ENCODE data around the gene RPL39L. TPM values are rescaled to one million over a fixed set of nuclear protein-coding genes. Genes with fewer than 3 reads are reported as not detected.
A peak's percentile ranks its signal among the peaks of the same experiment; 100 is the strongest.

Gene RPL39L
- total RNA-seq, 1 experiment from 2014 or later = 142 TPM

DNA sequence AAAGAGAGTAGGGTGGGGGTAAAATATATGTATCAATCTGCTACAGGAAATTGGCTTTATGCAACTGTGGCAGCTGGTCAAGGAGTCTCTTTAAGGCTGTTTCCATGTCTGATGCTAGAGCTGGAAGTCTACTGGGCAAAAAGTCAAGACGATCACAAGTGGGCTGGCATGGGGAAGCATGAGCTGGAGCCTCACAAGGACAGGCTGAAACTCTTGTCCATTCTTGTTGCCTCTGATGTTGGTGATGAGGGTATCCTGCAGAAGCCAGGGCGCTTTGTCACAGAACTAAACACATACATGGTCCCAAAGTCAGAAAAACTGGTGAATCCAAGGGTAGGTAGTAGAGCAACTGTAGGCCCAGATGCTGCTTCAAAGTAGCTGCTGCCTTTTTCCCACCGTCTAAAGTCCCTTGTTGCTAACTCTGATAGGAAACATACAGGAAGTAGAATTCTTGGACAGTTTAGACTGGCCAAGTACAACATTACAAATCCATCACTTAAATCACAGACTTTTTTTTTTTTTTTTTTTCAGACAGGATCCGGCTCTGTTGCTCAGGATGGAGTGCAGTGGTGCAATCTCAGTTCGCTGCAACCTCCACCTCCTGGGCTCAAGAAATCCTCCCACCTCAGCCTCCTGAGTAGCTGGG is 54.2 kb downstream of the RPL39L start:
- H3K36me3 ChIP-seq (ENCODE audit: insufficient read depth, low read length) = peaks cover 4% of the 10 kb centered on the region
- no peak overlapping the region for H3K9ac ChIP-seq (ENCODE audit: low read length)
- no peaks in the 10 kb centered on the region for H3K79me2 ChIP-seq (ENCODE audit: low read length)
- peak overlapping the region; percentile 47; the same call in 1 of the 2 replicates for H3K27ac ChIP-seq (ENCODE audit: low read length)
- no peaks in the 10 kb centered on the region for H3K9me2 ChIP-seq (replicated peaks; ENCODE audit: insufficient read depth, low read length)
- peak; percentile 43 for DNase-seq
- no peak overlapping the region for H3K4me2 ChIP-seq (ENCODE audit: low read depth, low read length, poor library complexity, severe bottlenecking)
- H3K27me3 ChIP-seq (ENCODE audit: low read length) = no peaks in the 10 kb centered on the region
- H4K20me1 ChIP-seq (ENCODE audit: insufficient read depth, low read depth, low read length) = no peaks in the 10 kb centered on the region
- H3K4me1 ChIP-seq (ENCODE audit: low read length) = peaks cover 38% of the 10 kb centered on the region
- no peak overlapping the region for H3K4me3 ChIP-seq (ENCODE audit: low read length)
- H3K9me3 ChIP-seq (ENCODE audit: low read length) = peaks cover 9% of the 10 kb centered on the region
- no peak overlapping the region for H2AFZ ChIP-seq (ENCODE audit: low read length)

DNA sequence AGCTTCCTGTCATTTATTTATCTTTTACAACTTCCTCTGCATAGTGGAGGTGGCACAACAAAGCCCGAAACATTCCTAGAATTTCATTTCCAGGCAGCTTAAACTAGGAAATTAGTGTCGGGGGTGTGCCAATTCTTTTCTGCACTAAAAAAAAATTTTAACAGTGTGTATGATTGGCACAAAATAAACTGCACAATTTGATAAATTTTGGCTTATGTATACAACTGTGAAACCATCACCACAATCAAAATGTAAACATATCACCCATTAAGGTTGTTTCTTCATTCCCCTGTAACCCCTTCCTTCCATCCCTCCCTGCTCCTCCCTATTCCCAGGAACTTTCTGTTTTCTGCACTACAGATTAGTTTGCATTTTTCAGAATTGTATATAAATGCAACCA is 54.7 kb downstream of the RPL39L start:
- no peaks in the 10 kb centered on the region for H3K27me3 ChIP-seq (ENCODE audit: low read length)
- no peaks in the 10 kb centered on the region for H3K79me2 ChIP-seq (ENCODE audit: low read length)
- H3K4me1 ChIP-seq (ENCODE audit: low read length) = peaks cover 36% of the 10 kb centered on the region
- no peak overlapping the region for H3K9ac ChIP-seq (ENCODE audit: low read length)
- peak overlapping the region; percentile 47; the same call in 1 of the 2 replicates for H3K27ac ChIP-seq (ENCODE audit: low read length)
- peaks cover 4% of the 10 kb centered on the region for H3K36me3 ChIP-seq (ENCODE audit: insufficient read depth, low read length)
- H3K4me3 ChIP-seq (ENCODE audit: low read length) = no peak overlapping the region
- H4K20me1 ChIP-seq (ENCODE audit: insufficient read depth, low read depth, low read length) = no peaks in the 10 kb centered on the region
- peaks cover 9% of the 10 kb centered on the region for H3K9me3 ChIP-seq (ENCODE audit: low read length)
- no peak overlapping the region for H2AFZ ChIP-seq (ENCODE audit: low read length)
- H3K4me2 ChIP-seq (ENCODE audit: low read depth, low read length, poor library complexity, severe bottlenecking) = no peak overlapping the region
- no peak for DNase-seq
- no peaks in the 10 kb centered on the region for H3K9me2 ChIP-seq (replicated peaks; ENCODE audit: insufficient read depth, low read length)

DNA sequence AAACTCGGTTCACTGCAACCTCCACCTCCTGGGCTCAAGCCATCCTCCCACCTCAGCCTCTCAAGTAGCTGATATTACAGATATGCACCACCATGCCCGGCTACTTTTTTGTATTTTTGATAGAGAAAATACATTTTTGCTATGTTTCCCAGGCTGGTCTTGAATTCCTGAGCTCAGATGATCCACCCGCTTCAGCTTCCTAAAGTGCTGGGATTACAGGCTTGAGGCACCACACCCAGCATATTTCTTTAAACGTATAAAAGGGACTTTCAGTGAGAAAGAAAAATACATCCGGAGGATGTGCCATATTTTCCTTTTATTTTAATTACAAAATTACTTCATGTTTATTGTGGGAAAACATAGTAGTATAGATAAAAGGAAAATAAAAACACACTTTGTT is 55.2 kb downstream of the RPL39L start:
- peak overlapping the region; percentile 47 for H3K27ac ChIP-seq (ENCODE audit: low read length)
- no peak overlapping the region for H2AFZ ChIP-seq (ENCODE audit: low read length)
- peaks cover 4% of the 10 kb centered on the region for H3K36me3 ChIP-seq (ENCODE audit: insufficient read depth, low read length)
- no peaks in the 10 kb centered on the region for H3K9me2 ChIP-seq (replicated peaks; ENCODE audit: insufficient read depth, low read length)
- H3K9me3 ChIP-seq (ENCODE audit: low read length) = peaks cover 9% of the 10 kb centered on the region
- peak; percentile 41 for DNase-seq
- peaks cover 31% of the 10 kb centered on the region for H3K4me1 ChIP-seq (ENCODE audit: low read length)
- H4K20me1 ChIP-seq (ENCODE audit: insufficient read depth, low read depth, low read length) = no peaks in the 10 kb centered on the region
- H3K4me3 ChIP-seq (ENCODE audit: low read length) = no peak overlapping the region
- no peak overlapping the region for H3K9ac ChIP-seq (ENCODE audit: low read length)
- H3K27me3 ChIP-seq (ENCODE audit: low read length) = no peaks in the 10 kb centered on the region
- H3K79me2 ChIP-seq (ENCODE audit: low read length) = no peaks in the 10 kb centered on the region
- no peak overlapping the region for H3K4me2 ChIP-seq (ENCODE audit: low read depth, low read length, poor library complexity, severe bottlenecking)

DNA sequence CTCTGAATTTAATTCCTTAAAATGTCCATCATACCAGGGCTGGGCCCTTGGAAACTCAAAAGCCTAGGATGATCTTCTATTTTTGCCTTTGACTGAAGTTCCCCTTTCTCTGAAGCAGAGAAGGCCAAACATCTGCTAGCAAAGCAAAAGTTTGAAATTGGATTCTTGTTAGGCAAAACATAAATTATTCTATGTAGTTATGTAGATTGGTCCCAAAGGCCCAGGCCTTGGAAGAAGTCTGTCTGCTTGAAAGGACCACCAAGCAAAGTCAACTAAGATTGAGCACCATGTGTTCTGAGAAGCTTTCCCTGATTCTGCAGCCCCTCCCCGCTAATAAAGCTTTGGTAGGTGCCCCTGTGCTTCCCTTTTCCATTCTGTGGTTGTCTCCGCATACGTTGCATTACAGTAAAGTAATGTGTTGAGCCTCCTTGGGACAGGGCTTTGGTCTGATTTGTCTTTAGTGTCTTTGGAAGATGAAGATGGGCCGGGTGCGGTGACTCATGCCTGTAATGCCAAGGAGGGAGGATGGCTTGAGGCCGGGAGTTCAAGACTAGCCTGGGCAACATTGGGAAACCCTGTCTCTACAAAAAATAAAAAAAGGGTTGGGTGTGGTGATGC is 56.4 kb downstream of the RPL39L start:
- Histone ChIP-seq H4K20me1 (ENCODE audit: insufficient read depth, low read depth, low read length) (no peaks in the 10 kb centered on the region), H3K9me3 (ENCODE audit: low read length) (peaks cover 9% of the 10 kb centered on the region), H2AFZ (ENCODE audit: low read length) (no peak overlapping the region), H3K36me3 (ENCODE audit: insufficient read depth, low read length) (no peaks in the 10 kb centered on the region; the same call in 1 of the 2 replicates), H3K9me2 (replicated peaks; ENCODE audit: insufficient read depth, low read length) (no peaks in the 10 kb centered on the region), H3K79me2 (ENCODE audit: low read length) (no peaks in the 10 kb centered on the region), H3K4me3 (ENCODE audit: low read length) (no peak overlapping the region), H3K27ac (ENCODE audit: low read length) (peak overlapping the region; percentile 47), H3K9ac (ENCODE audit: low read length) (no peak overlapping the region), H3K4me2 (ENCODE audit: low read depth, low read length, poor library complexity, severe bottlenecking) (no peak overlapping the region), H3K4me1 (ENCODE audit: low read length) (peaks cover 21% of the 10 kb centered on the region), H3K27me3 (ENCODE audit: low read length) (no peaks in the 10 kb centered on the region)
- peak; percentile 63 for DNase-seq

DNA sequence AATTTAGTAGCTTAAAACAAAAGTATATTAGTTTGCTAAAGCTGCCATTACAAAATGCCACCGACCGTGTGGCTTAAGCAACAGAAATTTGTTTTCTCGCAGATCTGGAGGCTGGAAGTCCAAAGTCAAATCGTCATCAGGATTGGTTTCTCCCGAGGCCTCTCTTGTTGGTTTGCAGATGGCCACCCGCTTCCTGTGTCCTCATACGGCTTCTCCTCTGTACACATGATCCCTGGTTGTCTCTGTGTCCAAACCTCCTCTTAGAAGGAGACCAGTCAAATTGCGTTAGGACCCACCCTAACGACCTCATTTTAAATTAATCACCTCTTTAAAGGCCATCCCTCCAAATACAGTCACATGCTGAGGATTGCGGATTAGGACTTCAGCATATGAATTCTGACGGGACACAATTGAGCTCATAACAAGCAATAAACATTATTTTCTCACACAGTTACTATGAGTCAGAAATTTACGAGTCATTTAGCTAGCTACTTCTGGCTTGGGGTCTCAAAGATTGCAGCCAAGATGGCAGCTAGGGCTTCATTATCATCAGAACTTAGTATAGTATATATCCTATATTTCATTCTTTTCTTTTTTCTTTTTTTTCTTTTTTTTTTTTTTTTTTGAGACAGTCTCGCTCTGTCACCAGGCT is 58.4 kb downstream of the RPL39L start:
- Histone ChIP-seq H3K27me3 (ENCODE audit: low read length) (no peaks in the 10 kb centered on the region), H3K4me3 (ENCODE audit: low read length) (no peak overlapping the region), H2AFZ (ENCODE audit: low read length) (no peak overlapping the region), H3K9me2 (replicated peaks; ENCODE audit: insufficient read depth, low read length) (no peaks in the 10 kb centered on the region), H3K9me3 (ENCODE audit: low read length) (no peaks in the 10 kb centered on the region), H3K27ac (ENCODE audit: low read length) (peak overlapping the region; percentile 52), H3K4me2 (ENCODE audit: low read depth, low read length, poor library complexity, severe bottlenecking) (no peak overlapping the region), H3K36me3 (ENCODE audit: insufficient read depth, low read length) (peaks cover 18% of the 10 kb centered on the region), H3K79me2 (ENCODE audit: low read length) (no peaks in the 10 kb centered on the region), H3K4me1 (ENCODE audit: low read length) (peaks cover 21% of the 10 kb centered on the region), H4K20me1 (ENCODE audit: insufficient read depth, low read depth, low read length) (peaks cover 14% of the 10 kb centered on the region; the same call in 1 of the 2 replicates), H3K9ac (ENCODE audit: low read length) (no peak overlapping the region)
- DNase-seq = peak; percentile 53

DNA sequence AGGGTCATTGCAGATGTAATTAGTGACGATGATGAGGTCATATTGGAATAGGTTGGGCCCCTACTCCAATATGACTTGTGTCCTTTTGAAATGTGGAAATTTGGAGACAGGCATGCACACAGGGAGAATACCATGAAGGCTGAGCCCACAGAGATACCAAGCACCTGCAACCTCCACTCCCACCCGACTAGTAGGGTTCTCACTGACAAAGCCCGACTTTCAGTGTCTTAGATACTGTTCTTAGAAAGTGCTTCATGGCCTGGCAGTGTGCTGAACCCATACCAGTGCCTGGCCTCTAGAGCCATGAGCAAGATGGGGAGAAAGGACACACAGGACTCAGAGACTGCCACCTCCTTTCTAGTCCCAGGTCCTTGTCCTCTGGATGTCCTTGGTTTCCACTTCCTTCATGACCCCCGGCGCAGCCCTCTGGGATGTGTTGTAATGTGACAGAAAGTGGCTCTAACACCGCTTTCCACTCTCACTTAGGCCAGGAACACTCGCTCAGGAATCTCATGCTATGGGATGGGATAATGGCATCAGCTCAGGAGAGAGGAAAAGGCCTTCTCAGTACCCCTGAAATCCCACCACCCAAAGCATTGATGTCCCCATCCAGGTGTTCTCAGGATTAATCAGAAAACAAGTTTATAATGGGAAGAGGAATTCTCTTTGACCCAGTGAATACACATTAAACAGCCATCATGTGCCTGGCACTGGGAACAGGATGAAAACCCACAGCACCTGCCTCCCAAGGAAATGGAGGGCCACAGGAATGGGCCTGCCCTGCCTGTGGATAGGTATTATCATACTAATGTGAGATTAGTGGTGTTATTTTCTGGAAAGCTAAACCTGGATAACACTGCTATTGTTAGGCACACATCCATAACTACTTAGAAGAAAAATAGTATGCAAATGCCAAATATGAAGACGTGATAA is 59.9 kb downstream of the RPL39L start:
- Histone ChIP-seq H3K36me3 (ENCODE audit: insufficient read depth, low read length) (peaks cover 33% of the 10 kb centered on the region), H3K27me3 (ENCODE audit: low read length) (no peaks in the 10 kb centered on the region), H3K27ac (ENCODE audit: low read length) (peak overlapping the region; percentile 52), H3K9me2 (replicated peaks; ENCODE audit: insufficient read depth, low read length) (no peaks in the 10 kb centered on the region), H4K20me1 (ENCODE audit: insufficient read depth, low read depth, low read length) (peaks cover 21% of the 10 kb centered on the region), H3K4me1 (ENCODE audit: low read length) (peaks cover 35% of the 10 kb centered on the region), H3K9me3 (ENCODE audit: low read length) (no peaks in the 10 kb centered on the region), H3K79me2 (ENCODE audit: low read length) (peaks cover 7% of the 10 kb centered on the region), H3K4me3 (ENCODE audit: low read length) (no peak overlapping the region), H2AFZ (ENCODE audit: low read length) (no peak overlapping the region), H3K9ac (ENCODE audit: low read length) (no peak overlapping the region), H3K4me2 (ENCODE audit: low read depth, low read length, poor library complexity, severe bottlenecking) (no peak overlapping the region)
- peak; percentile 62 for DNase-seq

DNA sequence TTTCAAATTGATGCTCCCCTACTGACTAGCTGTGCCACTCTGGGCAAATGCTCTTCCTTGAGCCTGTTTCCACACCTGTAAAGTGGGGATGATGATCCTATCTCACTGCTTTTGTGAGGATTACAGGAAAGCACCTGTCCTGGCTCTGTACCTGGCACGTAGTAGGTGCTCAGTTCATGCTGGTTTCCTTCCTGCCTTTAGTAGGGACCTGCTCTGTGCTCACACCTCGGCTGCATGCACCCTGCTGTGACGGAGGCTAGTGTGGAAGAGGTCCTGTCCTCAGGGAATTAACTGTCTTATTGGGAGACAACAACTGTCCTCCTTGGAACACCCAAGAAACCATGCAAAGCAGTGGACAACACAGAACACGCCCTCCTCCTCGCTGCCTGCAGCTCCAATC is 61.8 kb downstream of the RPL39L start:
- no peak overlapping the region for H3K4me2 ChIP-seq (ENCODE audit: low read depth, low read length, poor library complexity, severe bottlenecking)
- no peaks in the 10 kb centered on the region for H3K9me3 ChIP-seq (ENCODE audit: low read length)
- DNase-seq = no peak
- H3K27ac ChIP-seq (ENCODE audit: low read length) = peak overlapping the region; percentile 98
- H3K79me2 ChIP-seq (ENCODE audit: low read length) = peaks cover 25% of the 10 kb centered on the region
- H3K27me3 ChIP-seq (ENCODE audit: low read length) = no peaks in the 10 kb centered on the region
- no peak overlapping the region for H3K9ac ChIP-seq (ENCODE audit: low read length)
- peaks cover 50% of the 10 kb centered on the region for H3K36me3 ChIP-seq (ENCODE audit: insufficient read depth, low read length)
- H3K4me1 ChIP-seq (ENCODE audit: low read length) = peaks cover 48% of the 10 kb centered on the region
- H3K9me2 ChIP-seq (replicated peaks; ENCODE audit: insufficient read depth, low read length) = no peaks in the 10 kb centered on the region
- H3K4me3 ChIP-seq (ENCODE audit: low read length) = no peak overlapping the region
- H4K20me1 ChIP-seq (ENCODE audit: insufficient read depth, low read depth, low read length) = peaks cover 22% of the 10 kb centered on the region
- no peak overlapping the region for H2AFZ ChIP-seq (ENCODE audit: low read length)
